HG03521 (cell line): ENCODE results near the gene TEAD4.
A peak's percentile ranks its signal among the peaks of the same experiment; 100 is the strongest.

Experiments
- ATAC-seq: cut with Tn5 transposase; IDR thresholded peaks from one replicate; pipeline ENCODE4 v1.9.1; 2021; ENCODE audit warnings: mild to moderate bottlenecking, moderate library complexity; ENCODE audit not compliant: unreplicated experiment

Gene TEAD4

DNA sequence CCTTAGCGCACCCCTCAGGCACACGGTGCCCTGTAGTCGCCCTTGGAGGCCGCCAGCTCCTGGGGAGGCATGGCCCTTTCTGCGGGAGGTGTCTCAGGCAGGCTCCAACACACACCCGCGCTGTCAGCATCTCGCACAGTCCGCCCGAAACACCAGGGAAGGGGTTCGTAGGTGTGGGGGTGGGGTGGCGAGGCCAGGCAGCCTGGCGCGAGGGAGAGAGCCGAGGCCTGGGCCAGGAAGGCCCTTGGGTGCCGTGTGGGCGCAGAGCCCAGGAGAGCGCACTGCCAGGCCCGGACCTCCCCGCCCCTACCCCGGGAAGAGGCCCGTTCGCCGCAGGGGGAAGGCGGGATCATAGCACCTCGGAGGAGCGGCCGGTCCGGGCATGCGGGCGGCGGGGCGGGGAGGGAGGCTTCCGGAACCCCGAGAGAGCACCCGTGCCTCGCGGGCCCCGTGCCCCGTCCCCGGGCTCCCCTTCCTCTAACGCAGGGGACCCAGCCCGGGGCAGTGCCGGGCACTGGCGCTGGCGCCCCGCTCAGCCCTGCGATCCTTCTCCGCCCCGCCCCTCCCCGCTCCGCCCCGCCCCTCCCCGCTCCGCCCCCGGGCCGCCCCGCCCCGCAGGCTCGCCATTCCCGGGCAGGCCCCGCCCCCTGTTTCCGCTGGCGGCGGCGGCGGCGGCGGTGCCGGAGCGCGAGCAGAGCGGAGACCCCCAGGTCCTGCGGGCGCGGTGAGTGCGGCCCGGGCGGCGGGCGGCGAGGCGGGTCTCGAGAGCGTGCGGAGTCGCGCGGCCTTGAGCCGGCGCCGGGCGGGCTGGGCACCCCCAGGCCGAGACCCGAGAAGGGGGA lies 117.8 kb downstream of the TEAD4 start, which contains the start of gene TSPAN9:
TSPAN9 (plus strand) TSS at position 650 of the 842 bp plus-strand sequence. CDS start 123,815 bp downstream, outside the sequence.
- ATAC-seq: peak; percentile 58

GRCh38 chr12:3077572-3078081 lies 118.4 kb downstream of the TEAD4 start:
- peak; percentile 21 for ATAC-seq

DNA sequence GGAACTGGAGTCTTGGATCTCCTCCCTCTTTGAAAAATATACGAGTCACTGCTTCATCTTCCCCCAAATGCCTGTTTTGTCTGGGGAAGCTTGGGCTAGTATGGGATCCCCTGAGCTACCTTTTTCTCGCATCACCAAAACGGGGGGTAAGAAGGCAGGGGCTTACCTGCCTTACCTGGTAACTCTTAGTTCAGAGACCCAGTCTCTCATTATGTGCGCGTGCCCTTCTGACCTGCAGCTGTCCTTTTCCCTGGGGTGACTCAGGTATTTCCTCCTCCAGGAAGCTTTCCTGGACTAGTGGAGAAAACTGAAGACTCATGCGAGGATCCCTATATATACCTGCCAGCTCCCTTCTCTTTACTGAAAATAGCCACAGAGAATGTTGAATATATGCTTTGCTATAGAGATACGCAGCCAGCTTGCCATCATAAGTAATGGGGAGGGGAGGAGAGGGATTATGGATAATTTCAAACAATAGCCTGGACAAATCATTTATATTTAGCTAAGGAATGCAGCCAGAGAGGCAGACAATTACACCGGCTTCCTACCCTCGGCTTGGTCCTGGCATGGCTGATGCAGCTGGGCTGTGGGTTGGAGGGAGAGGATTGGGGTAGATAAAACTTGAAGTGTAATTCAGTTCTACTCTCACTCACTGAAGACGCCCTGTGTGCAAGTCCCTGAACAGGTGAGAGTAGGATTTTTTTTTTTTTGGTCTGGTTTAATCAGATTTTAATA lies 119.1 kb downstream of the TEAD4 start:
- ATAC-seq: no peak

GRCh38 chr12:3081091-3081490 lies 121.9 kb downstream of the TEAD4 start:
- no peak for ATAC-seq

DNA sequence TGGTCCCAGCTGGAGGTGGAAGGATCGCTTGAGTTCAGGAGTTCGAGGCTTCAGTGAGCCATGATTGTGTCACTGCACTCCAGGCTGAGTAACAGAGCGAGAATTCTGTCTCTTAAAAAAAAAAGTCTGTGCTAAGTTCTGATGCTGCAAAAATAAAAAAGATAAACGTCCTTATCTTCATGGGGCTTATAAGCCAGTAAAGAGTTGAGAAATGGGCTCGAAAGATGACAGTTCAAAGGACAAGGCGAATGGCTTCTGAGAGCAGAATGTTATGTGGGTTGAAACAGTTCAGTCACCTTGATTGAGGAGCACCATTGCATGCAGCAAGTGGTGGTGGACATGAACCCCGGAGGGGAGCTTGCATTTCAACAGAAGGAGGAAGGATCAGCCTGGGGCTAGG lies 122.7 kb downstream of the TEAD4 start:
- no peak for ATAC-seq

DNA sequence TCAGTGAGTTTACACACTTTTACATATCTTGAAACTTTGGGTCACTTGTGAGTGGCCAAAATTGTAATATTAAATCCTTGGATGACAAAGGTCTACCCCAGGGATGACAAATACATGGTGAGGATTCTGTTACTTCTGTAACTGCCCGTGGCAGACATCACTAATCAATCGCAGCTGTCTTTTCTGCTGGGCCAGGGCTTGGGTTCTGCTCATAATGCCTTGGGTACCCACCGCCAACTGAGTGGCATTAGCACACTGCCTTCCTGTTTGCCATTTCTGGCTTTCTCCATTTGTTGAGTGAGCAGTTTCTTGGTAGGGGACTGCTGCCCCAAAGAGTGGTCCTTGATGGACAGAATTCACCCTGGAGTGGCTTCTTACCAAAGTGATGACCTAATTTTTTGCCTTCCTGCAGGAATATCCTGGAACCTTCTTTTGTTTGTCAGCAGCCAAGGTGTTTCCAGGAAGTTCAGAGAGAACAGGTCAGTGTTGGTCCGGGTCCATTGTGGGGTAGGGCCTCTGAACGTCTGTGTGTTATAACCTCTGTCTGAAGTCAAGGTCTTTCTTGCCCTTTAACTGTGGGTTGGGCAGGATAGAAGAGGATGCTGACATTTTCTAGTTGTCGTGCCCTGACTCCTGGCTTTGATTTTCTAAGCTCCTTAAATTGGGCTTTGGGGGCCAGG lies 124.2 kb downstream of the TEAD4 start:
- no peak for ATAC-seq

DNA sequence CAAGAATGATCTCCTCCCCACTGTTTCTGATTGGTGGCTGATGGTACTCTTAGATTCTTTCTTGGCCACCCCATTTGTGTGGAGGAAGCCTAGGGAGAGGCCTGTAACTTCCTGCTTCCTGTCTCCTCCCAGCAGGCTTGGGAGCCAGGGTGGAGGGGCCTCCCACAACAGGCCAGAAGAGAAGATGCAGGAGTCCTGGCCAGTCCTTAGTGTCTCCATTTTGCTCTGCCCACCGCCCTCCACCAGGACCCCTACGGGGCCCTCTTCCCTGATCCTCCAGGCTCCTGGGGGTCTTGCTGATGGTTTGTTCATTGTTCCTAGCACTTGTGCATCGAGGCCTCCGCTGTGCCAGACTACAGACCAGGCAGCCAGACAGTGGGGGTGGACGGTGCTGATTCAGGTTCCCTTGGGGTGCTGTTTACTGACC lies 124.7 kb downstream of the TEAD4 start:
- ATAC-seq: no peak

- ATAC-seq: no peak
These were observed 125.5 kb downstream of the TEAD4 start for GRCh38 chr12:3084742-3085141.

GRCh38 chr12:3085341-3086139 lies 126.3 kb downstream of the TEAD4 start:
- no peak for ATAC-seq

GRCh38 chr12:3086211-3086610 lies 127.0 kb downstream of the TEAD4 start:
- no peak for ATAC-seq

GRCh38 chr12:3086729-3087323 lies 127.6 kb downstream of the TEAD4 start:
- ATAC-seq: no peak

DNA sequence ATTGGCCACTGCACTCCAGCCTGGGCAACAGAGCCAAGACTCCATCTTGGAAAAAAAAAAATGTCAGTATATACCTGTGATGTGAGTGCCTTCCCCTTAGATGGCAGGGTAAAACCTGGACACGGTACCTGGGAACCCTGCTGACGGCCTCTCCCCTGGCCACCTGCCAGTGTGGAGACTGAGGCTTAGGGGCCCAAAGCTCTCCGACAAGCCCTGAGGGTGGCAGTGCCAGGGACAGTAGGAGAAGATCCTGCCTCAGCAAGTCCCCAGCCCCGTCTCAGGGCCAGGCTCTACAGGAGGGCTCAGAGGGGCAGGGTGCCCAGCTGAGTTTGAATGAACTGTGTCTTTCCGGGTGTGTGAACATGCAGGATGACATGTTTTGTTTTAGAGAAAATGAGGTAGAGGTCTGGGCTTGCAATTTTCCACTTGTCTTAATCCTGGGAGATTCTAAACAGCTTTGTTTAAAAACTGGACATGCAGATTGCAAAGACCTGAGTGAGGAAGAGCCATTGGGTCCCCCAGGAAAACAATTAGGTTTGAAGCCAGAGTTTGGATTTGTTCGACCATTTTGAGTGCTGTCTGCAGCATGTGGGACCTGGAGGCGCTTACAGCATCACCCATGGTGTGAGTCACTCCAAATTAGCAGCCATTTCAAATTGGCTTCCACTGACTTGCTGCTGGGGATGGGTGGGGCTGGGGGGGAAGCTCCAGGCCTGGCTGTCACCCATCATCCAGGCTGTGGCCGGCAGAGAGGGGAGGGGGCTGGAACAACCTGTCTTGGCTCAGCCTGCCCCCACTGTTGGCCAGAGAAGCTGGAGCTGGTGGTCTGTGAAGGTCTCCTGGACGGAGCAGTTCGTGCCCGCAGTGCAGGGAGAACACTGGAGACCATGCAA lies 128.8 kb downstream of the TEAD4 start:
- ATAC-seq: no peak

DNA sequence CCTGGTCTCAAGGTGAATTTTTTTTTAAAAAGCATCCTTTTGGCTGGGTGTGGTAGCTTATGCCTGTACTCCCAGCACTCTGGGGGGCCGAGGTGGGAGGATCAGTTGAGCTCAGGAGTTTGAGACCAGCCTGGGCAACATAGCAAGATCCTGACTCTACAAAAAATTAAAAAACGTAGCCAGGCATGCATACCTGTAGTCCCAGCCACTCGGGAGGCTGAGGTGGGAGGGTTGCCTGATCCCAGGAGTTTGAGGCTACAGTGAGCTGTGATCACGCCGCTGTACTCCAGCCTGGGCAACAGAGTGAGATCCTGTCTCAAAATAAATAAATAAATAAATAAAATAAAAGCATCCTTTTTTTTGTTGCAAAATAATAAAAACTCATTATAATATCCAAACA lies 130.4 kb downstream of the TEAD4 start:
- no peak for ATAC-seq
